Cerebellar cortex (tissue), 1 donor: ENCODE results near the gene RAVER2.

Experiments
- DNase-seq: peaks from one replicate; pipeline ENCODE4 v3.0.0-alpha.2; 2015; ENCODE audit warnings: low spot score

The RAVER2 gene

DNA sequence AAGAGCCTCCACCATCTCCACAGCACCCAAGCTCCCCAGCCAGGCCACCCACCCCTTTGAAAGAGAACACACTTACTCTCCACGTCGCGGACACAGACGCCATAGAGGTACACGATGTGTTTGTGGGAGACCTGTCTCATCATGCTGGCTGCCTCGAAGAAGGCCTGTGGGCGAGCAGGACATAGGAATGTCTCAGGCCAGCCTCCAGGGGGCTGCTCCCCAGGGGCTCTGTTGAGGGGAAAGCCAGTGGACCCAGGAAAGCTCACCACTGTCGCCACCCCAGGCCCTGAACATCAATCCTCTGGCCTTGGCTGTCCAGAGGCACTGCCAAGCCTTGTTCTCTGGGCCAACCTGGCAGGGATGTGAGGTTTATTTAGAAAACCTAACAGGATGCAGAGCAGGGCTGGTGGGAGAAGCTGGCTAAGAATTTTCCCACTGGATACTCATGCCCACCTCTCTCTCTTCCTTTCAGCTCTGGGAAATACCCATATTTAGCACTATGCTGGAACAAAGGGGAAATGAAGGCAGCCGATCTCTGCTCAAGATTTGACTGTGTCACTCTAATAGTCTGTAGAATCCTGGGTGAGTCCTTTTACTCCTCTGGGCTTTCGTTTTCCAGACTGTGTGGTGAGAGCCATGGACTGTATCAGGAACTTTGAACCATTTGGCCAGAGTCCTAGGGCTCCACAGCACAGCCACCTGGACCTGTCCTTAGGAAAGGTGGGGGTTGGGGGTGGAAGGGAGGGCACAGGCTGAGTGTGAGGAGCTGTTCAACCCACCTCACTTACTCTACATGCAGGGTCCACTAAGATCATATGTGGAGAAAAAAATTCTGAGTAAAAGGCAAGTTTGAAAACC is 101.9 kb downstream of the RAVER2 start:
- no peak for DNase-seq

DNA sequence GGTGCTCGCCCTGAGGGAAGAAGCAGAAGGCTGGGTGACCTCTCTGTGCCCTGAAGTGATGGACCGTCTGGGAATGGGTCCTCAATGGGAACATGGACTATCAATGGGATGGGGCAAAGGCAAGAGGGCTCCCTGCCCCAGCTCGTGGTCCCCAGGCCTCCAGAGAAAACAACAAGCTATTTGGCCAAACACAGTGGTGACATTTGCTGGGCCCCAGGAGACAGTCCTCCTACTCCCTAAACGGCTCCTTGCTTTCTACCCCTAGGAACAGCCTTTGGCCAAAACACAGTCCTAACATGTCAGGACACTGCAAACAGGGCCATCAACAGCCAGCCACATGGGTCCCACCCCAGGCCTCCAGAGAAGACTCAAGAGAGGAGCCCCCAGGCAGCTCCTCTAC is 102.8 kb downstream of the RAVER2 start:
- DNase-seq: no peak

DNA sequence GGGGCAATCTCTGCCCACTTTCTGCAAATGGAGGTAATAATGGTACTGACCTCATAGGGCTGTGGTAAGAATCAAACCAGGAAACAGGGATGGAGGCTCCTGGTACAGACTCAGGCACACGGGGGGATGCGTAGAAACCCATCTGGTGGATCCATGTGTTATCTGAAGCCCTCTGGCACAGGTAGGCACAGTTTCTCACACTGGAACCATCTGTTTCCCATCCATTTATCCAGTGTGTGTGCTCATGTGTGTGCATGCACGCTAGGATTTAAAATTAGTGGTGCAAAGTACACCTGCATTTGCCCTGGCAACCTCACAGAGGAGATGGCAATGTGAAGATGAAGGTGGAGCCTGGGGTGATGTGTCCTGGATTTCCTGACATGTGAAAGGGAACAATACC is 103.3 kb downstream of the RAVER2 start:
- DNase-seq: peak; percentile 61

DNA sequence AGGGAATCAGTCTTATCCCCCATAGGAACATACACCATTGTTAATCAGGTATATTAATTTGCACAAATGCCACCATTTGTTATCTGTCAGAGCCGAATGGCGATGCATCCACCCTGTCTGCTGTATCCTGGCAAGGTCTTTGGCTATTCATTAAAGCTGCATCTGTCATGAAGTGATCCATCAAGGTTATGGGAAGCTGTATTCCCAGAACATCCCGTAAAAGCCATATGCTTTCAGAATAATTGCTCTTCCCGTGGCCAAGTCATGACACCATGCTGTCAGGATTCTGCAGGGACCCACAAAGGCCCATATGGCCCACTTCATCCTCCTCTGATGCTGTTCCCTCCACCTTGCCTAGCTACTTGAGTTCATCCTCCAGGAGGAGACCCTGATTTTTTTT is 103.9 kb downstream of the RAVER2 start:
- DNase-seq: peak; percentile 84

DNA sequence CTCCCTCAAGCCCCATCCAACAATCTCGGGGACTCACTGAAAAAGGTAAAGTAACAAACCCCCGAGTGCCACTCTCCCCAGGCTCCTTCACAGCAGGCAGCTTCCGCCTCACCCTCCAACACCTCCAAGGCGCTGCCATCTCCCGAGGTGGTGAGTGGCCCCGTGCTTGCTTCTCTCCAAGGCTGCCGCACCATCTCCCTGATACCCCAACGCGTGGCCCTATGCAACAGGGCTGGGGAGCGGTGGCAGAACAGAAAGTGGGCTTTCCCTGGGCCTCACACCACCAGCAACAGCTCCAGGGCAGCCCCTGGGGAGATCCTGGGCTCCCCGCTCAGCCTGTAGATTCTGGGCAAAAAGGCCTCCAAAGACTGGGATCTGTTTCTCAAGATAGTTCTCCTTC is 105.1 kb downstream of the RAVER2 start:
- DNase-seq: no peak

DNA sequence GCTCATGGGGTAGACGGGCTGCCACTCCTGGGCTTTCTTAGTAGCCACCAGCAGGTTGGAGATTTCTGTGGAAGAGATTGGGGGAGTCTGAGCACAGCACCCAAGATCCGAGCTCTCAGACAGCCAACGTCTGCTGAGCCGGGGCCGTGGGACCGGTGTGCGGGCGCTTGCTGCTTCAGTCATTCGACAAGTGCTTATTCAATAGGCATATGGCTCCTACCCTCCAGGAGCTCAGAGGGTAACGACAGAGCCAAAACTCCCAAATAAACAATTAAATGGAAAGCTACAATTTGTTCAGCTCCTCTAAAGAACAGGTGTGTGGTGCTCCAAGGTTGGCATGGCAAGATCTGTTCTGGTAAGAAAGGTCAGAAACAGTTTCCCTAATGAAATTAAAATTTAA is 106.0 kb downstream of the RAVER2 start:
- peak; percentile 89 for DNase-seq

DNA sequence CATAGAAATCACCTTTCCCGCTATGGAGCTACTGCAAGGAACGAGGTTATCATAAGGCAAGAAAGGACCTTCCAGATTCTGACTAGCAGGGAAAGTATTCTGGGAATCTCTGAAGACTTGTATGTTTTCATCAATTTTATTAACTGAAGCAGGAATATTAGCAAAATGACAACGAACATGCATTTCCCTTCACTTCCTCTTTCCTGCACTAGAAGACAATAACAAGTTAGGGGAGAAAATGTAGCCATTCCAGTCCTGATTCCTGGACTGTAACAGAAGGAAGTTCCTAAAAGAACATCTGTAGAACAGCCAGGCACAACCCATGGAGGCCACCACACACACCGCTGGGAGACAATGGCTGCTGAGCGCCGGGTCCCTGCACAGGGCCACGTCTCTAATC is 106.8 kb downstream of the RAVER2 start:
- DNase-seq: no peak

DNA sequence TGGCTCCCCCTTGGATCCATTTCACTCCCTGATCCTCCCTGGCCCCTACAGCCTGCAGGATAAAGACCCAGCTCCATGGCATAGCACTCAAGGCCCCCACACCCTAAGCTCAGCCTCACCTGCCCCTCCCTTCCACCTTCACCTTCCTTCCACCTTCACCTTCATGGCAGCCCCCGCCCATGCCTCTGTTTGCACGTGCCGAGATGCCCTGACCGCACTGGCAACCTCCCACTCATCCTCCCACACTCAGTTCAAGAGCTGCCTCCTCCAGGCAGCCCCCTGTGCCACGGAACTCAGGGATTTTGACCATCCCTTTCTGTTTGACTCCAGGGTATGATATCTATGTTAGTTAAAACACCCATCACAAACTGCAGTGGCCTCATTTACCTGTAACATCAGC is 109.8 kb downstream of the RAVER2 start:
- no peak for DNase-seq

DNA sequence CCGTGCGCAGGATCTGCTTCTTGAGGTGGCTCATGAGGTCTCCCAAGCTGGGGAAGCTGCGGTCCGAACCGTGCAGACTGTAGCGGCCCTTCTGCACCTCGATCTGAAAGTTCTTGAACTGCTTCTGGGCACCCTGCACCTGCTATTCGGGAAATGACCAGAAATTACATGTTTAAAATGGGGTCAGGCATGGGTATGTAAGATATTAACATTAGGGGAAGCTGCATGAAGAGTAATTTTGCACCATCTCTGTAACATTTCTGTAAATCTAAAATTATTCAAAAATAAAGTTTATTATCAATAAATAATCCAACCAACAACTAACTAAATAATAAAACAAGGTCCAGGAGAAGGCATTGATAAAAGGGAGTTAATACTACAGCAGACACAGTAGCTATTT is 110.7 kb downstream of the RAVER2 start:
- no peak for DNase-seq

DNA sequence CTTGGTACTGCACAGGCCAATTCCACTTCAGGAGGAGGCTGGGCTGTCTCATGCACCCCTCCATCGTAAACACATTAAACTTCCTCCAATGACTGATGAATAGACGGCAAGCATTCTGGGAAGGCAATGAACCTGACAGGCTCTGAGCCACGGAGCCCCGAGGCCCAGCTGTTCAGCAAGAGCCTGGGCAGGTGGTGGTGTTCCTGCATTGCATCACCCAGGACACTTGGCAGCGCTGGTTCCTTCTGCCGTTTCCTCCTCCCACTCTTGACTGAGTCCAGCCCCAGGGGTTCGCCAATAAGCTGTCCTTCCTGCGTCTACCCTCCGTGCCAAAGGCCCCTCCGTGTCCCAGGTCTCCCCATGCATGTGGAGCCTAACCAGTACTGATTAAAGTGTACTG is 111.7 kb downstream of the RAVER2 start:
- DNase-seq: peak; percentile 84

DNA sequence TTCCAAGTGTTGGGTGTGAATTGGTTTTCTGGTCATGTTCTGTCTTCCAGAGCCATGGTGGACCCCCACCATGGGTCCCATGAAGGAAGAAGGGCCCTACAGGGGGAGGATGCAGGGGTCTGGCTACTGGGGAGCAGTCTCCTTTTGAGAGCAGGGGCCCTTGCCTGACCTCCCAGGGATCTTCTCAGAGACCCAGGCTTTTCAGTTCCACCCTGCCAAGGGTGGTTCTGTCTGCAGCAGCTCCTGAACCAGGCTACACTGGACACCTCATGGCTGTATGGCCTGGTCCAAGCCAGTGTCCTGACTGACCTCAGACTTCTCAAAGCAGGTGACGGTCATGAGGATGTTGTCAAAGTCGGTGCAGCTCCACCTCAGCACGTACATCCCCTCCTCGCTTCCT is 112.5 kb downstream of the RAVER2 start:
- DNase-seq: no peak

DNA sequence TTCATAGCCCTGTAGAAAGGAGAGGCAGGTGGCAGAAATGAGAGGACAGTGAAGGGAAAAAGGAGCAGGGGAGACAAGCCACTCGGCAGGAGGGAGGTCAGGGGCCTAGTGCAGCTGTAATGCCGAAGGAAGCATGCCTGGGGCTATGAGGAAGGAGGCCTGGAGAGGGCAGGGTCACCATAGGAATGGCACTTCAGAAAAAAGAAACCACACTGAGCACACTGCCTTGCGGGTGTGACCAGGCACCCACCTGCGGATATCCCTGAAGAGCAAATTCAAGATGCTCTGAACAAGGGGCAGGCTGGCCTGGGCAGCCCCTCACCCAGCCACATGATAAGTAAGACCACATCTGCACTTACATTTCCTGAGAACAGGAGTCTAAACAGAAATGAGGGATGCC is 116.7 kb downstream of the RAVER2 start:
- DNase-seq: no peak

DNA sequence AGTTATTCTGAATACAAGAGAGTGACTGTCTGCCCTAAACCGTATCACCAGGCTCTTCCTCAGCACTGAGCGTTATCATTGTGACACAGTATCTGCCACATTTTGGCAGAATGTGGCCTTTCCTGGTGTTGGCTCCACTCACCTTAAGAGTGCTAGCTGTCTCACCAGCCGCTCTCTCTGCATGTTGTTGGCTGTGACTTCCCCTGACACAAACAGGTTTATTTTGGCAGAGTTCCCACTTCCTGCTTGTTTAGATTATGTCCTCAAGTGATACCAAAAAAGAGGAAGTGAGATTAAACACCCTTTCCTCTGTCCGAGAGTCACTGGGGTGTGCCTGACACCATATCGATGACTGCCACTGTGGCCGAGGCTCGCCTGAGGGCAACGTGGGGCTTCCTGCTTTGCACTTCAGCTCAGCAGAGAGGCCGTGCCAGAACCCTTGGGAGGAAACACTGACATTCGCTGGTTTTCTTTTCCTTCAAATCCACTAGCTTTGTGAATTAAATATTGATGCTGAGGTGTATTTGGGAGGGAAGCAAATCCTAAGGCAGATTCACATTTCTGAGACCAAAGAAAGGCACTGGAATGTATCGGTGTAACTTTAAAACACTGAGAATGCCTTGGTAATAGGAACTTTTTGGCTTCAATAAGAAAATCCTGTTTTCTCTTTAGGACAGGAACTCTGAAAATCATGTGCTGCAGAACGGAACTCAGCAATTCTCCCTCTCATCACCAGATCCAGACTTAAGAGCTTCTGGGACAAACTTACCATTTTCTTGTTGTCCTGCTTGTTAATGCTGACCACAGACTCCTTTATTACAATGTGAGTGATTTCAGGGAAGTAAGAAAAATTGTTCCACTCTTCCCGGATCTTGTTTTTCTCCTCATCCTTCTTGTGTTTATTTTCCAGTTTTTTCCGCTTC is 119.4 kb downstream of the RAVER2 start:
- DNase-seq: peak; percentile 54

DNA sequence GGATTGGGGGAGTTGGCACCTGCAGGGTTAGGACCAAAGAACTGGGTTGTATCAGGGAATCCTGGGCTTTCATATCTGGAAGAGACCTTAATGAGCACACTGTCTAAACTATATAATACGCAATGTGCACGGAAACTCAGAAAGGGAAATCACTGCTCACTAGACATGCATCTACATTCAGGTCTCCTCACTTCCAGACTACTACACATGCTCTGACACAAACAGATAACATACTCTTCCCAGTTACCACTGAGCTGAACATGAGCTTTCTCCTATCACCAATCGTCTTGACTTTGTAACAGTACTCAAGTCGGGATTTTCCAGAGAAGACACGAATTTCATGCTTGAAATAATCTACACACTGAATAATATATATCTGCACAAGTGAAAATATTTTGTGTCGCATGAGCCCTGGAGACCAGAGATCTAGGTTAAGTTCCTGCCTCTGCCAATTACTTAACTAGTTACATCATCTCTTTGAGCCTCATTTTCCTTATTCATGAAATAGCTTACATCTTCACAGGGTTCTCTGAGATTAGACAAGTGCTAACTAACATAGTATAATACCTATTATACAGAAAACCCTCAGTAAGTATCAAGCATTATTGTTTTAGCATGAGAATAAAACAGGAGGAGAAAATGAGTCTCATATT is 120.4 kb downstream of the RAVER2 start:
- no peak for DNase-seq

DNA sequence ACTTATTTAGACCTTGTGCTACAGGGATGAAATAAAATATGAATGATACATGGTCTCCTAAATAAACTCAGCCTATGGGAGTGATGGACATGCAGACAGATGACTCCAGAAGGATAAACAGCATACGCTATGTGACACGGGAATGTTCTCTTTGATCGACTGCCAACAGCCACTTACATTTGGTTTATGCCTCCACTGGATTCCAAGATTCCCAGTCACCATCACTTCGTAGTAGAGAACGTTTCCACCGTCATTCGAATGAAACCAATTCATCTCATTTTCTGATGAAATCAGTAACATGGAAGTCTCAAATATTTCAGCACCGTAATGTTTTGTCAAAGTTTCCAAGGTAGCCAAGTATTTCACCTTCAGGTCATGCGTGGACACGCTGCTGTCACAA is 121.8 kb downstream of the RAVER2 start:
- DNase-seq: no peak

DNA sequence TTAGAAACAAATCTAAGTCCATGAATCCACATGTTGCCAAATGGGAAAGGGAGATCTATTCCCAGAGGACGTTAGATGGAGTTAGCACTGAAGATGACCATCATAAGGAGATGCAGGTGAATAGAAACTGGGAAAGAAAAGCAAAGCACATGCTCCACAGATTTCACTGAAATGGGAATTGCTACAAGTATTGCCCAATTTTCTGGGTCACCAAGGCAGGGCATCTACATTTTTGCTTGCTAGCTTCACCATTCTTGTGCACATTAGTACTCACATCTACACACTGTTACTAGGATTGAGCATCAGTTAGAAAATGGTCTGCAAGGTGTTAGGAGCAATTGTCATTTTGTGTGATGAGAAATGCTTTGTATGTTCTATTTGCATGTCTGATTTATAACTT is 122.4 kb downstream of the RAVER2 start:
- DNase-seq: no peak

DNA sequence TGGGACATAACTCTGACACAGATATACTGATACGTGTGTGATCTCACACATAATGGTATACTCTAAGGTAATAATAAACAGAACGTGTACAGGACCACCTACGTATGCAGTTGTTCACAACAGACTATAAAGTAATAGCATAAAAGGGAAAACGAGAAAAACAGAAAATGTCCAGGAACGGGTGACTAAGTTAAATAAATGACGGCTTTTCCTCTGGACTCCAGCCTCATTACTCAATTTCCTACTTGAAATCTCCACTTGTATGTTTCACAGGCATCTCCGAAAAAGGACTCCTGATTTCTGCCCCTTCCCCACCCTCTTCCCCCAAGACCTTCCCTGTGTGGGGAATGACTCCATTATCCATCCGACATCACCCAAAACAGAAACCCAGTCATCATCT is 126.4 kb downstream of the RAVER2 start:
- DNase-seq: no peak

DNA sequence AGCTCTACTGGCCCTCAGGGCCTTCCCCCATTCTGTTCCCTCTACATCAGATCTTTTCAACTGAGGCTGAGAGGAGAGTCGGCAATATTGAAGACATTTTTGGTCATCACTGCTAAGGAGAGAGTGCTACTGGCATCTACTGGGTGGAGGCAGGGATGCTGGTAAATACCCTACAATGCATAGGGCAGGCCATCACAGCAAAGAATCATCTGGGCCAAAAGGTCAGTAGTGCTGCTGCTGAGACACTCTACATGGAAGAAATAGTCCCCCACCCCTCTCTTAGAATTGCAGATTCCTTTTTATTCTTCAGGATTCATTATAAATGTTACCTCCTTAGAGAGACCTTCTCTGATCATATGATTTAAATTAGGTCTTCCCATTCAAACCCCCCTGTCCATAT is 127.2 kb downstream of the RAVER2 start:
- no peak for DNase-seq

DNA sequence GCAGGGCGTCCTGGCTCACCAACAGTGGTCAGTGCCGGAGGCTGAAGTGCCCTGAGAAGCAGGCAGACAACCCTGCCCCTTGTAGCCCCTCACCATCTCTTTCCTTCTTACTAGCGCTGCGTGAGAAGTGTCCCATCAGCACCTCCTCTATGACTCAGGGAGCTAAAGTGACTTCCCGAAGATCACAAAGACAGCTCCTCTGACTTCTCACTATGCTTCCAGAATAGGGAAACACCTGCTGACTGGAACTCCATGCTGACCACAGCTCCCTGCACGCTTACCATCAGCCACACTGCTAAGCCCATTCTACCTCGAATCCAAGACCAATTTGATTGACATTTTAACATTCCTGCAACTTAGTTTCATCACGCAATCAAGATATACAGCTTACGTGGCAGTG is 128.7 kb downstream of the RAVER2 start:
- no peak for DNase-seq

DNA sequence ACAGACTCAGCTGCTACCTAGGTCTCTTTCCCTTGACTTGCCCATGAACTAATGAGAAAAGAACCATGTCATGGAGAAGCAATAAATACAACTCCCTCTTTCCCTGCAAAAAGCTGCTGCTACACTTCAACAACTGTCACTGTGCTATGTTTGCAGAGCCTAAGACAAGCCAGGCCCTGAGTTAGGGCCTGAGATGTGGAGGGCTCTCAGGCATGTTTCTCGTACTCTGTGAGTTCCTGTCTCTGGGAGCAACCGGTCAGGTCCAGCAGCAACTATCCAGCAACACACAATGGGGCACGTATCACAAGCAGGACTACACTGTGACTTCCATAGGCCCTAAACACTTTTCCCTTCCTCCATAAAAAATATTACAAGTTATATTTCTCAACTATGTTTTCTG is 129.8 kb downstream of the RAVER2 start:
- DNase-seq: no peak

DNA sequence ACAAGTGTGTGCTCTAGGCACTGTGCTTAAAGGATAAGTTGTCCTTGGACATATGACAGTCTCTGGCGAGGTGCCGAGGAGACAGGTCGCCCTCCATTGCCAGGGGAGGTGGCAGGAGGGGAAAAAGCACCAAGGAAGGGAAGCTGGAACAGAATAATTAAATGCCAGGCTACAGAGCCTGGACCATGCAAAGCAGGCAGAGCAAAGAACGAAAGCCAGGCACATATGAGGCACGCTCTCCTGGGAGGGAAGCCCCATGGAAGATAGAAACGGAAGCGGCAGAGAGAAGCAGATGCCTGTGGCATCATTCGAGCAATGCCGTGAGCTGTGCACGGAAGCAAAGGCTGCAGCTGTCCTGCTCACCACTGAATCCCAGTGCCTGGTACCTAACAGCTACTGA is 130.2 kb downstream of the RAVER2 start:
- no peak for DNase-seq

DNA sequence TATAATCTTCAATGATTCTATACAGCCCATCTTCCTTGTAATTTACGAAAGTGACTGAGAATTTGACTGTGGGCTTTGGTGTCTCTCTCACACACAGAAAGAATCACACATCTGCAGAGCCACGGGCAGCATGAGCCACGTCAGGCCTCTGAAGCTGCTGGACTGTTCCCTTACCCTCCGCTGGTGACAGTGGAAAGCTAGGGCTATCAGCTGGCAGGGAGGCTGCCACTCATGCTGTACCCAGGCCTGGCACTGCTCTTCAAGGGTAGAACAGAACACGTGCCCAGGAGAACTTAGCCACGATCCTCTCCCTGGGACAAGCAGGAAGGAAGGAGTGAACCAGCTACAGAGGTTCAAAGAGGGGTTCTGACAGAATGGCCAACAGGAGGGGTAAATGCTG is 130.7 kb downstream of the RAVER2 start:
- DNase-seq: no peak

DNA sequence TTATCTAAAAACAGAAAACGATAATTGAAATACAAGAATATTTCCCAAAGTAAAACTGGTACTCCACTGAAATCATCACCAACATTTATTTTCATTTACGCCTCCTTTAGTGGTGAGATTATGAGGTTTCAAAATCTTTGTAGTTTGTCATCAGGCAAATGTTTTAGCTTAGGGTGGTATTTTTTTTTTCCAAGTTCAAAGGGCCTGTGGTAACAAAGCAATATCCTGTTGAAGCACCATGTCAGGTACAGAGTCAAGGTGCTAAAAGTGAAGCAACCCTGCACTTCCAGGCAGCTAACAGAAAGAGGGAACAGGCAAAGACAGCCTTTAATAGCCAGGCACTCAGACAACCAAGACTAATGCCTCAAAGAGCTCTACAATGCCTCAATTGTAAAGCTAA is 132.3 kb downstream of the RAVER2 start:
- DNase-seq: no peak
